Left ventricle myocardium superior (tissue), 1 donor: ENCODE data around the gene SLC36A1. TPM values are rescaled to one million over a fixed set of nuclear protein-coding genes. Genes with fewer than 3 reads are reported as not detected.
A peak's percentile ranks its signal among the peaks of the same experiment; 100 is the strongest.
"Not testable (repeated sequence)": the region's sequence is repeated elsewhere in the genome, so short reads cannot be mapped to it uniquely, and the experiment has no call there.

Experiments
- ATAC-seq: fragments of 200-7000 bp; cut with Tn5 transposase; one replicate; pipeline ENCODE4 v1.9.1; 2020; ENCODE audit warnings: mild to moderate bottlenecking, moderate library complexity
- DNase-seq: peaks from one replicate; pipeline ENCODE4 v3.0.0-alpha.2; 2020
- intact Hi-C: fragments of 100-400 bp; cut with micrococcal nuclease; formaldehyde crosslinking; loops from one replicate; pipeline ENCODE4 v1.11.0; 2022
- long read RNA-seq: library from polyadenylated mRNA; unstranded; transcript quantifications from one replicate; pipeline ENCODE4 v2.0.0, GENCODE V29; 2021
- total RNA-seq: library from RNA; stranded (reverse); fragmentation: NEBNext Ultra II Directional; extraction: Animal tissue kit (Norgen Biotek cat#: 25700); gene quantifications from one replicate; pipeline ENCODE4 v1.2.1, GENCODE V29; 2021
- donor health status: DM: no; HTN: yes; CAD: no; lungs with severe emphysema.

The SLC36A1 gene
- total RNA-seq: 4.1 TPM
- long read RNA-seq, partial matches to known transcripts: 1 of 7 reads
- long read RNA-seq, other reads (novel, unspliced or antisense): 6 of 7 reads

GRCh38 chr5:151447174-151448037 is at the start of gene SLC36A1:
Gene SLC36A1 (plus strand): TSS chr5:151447603. CDS start chr5:151458793, 11,190 bp downstream.
- peak; percentile 96 for DNase-seq
- ATAC-seq: peak; percentile 98
- intact Hi-C loops: loop anchor here (5.0 to 10.0 kb wide), 2 partner anchors 205 to 297 kb away; no protein-coding TSS in a partner anchor

GRCh38 chr5:151405334-151406160 is 41.9 kb upstream of the SLC36A1 start:
- ATAC-seq (no peak), DNase-seq (no peak)
- intact Hi-C loops: no loop called here

- DNase-seq (no peak), ATAC-seq (no peak)
- intact Hi-C loops: no loop called here
Measured at GRCh38 chr5:151406322-151406947, 41.0 kb upstream of the SLC36A1 start.

GRCh38 chr5:151408591-151409230 is 38.7 kb upstream of the SLC36A1 start:
- ATAC-seq (no peak), DNase-seq (no peak)
- intact Hi-C loops: no loop called here

- intact Hi-C loops: no loop called here
- ATAC-seq (no peak), DNase-seq (no peak)
Measured at GRCh38 chr5:151413800-151414199, 33.6 kb upstream of the SLC36A1 start.

- DNase-seq: no peak
- intact Hi-C loops: no loop called here
- no peak for ATAC-seq
Measured at GRCh38 chr5:151414536-151414935, 32.9 kb upstream of the SLC36A1 start.

GRCh38 chr5:151417712-151418111 is 29.7 kb upstream of the SLC36A1 start:
- no peak for DNase-seq
- intact Hi-C loops: no loop called here
- no peak for ATAC-seq

GRCh38 chr5:151420127-151420526 is 27.3 kb upstream of the SLC36A1 start:
- DNase-seq (no peak), ATAC-seq (no peak)
- intact Hi-C loops: no loop called here

GRCh38 chr5:151424892-151425523 is 22.4 kb upstream of the SLC36A1 start:
- DNase-seq (no peak), ATAC-seq (no peak)
- intact Hi-C loops: no loop called here

GRCh38 chr5:151426347-151426746 is 21.1 kb upstream of the SLC36A1 start:
- intact Hi-C loops, DNase-seq, ATAC-seq: not testable (repeated sequence)

GRCh38 chr5:151427258-151427657 is 20.1 kb upstream of the SLC36A1 start:
- DNase-seq (no peak), ATAC-seq (no peak)
- intact Hi-C loops: no loop called here

- DNase-seq (no peak), ATAC-seq (no peak)
- intact Hi-C loops: no loop called here
Measured at GRCh38 chr5:151430731-151431130, 16.7 kb upstream of the SLC36A1 start.

GRCh38 chr5:151431666-151432065 is 15.7 kb upstream of the SLC36A1 start:
- ATAC-seq (no peak), DNase-seq (no peak)
- intact Hi-C loops: no loop called here

GRCh38 chr5:151432210-151432609 is 15.2 kb upstream of the SLC36A1 start:
- no peak for ATAC-seq
- intact Hi-C loops: no loop called here
- no peak for DNase-seq

- intact Hi-C loops: no loop called here
- DNase-seq (no peak), ATAC-seq (no peak)
Measured at GRCh38 chr5:151434570-151435237, 12.7 kb upstream of the SLC36A1 start.

GRCh38 chr5:151448038-151448985 is 909 bp downstream of the SLC36A1 start:
- intact Hi-C loops: loop anchor here (5.0 to 10.0 kb wide), 2 partner anchors 204 to 296 kb away; no protein-coding TSS in a partner anchor
- ATAC-seq (peak; percentile 55), DNase-seq (no peak)

- DNase-seq: no peak
- intact Hi-C loops: loop anchor here (5.0 to 10.0 kb wide), 2 partner anchors 203 to 296 kb away; no protein-coding TSS in a partner anchor
- no peak for ATAC-seq
Measured at GRCh38 chr5:151449297-151449696, 1.9 kb downstream of the SLC36A1 start.
